Measurements from ENCODE around the gene NTM. TPM values are rescaled to one million over a fixed set of nuclear protein-coding genes. Genes with fewer than 3 reads are reported as not detected.

The NTM gene
- total and polyA plus RNA-seq, 2 donors = 3.8 to 27.8 TPM

DNA sequence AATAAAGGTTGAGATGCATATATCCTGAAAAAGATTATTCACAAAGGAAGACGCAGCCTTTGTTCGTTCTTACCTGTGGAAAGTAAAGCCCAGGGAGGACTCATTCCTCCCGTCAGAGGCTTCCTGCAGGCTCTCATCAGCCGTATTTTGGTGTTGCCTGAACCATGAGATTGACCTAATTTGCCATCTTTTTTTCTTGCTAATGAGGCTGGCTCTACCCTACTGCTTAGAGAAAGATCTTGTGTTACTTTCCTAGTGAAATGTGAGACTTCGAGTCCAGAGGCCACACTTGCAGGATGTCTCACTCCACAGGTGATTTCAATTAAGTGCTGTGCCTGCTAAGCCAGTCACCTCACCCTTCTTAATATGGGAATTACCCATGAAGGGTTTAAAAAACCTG lies 269.9 kb downstream of the NTM start:
- Histone ChIP-seq H3K27ac (ENCODE audit: low read depth) (no peak overlapping the region), H3K4me1 (ENCODE audit: insufficient read depth) (no peaks in the 10 kb centered on the region), H3K4me3 (ENCODE audit: low read depth, low read length) (no peak overlapping the region), H3K36me3 (ENCODE audit: insufficient read depth) (no peaks in the 10 kb centered on the region)
- DNase-seq (ENCODE audit: extremely low spot score) = no peak
- 41% methylated on average over 5 of the region's 5 CpGs for WGBS

- WGBS = 62% methylated on average over 15 of the region's 15 CpGs
Observed at GRCh38 chr11:131642756-131643531, 272.5 kb downstream of the NTM start.

GRCh38 chr11:131644204-131644795 lies 273.9 kb downstream of the NTM start:
- Histone ChIP-seq H3K27ac (ENCODE audit: low read depth) (no peak overlapping the region), H3K4me3 (ENCODE audit: low read depth, low read length) (no peak overlapping the region), H3K36me3 (ENCODE audit: insufficient read depth) (no peaks in the 10 kb centered on the region), H3K4me1 (ENCODE audit: insufficient read depth) (no peaks in the 10 kb centered on the region)
- 73% methylated on average over 5 of the region's 5 CpGs for WGBS
- DNase-seq (ENCODE audit: extremely low spot score) = no peak

More at GRCh38 chr11:131642756-131643531, 272.5 kb downstream of the NTM start:
- no peak for DNase-seq (ENCODE audit: extremely low spot score)
- no peaks in the 10 kb centered on the region for H3K4me1 ChIP-seq (ENCODE audit: insufficient read depth)
- H3K4me3 ChIP-seq (ENCODE audit: low read depth, low read length) = no peak overlapping the region
- no peak overlapping the region for H3K27ac ChIP-seq (ENCODE audit: low read depth)
- H3K36me3 ChIP-seq (ENCODE audit: insufficient read depth) = no peaks in the 10 kb centered on the region

DNA sequence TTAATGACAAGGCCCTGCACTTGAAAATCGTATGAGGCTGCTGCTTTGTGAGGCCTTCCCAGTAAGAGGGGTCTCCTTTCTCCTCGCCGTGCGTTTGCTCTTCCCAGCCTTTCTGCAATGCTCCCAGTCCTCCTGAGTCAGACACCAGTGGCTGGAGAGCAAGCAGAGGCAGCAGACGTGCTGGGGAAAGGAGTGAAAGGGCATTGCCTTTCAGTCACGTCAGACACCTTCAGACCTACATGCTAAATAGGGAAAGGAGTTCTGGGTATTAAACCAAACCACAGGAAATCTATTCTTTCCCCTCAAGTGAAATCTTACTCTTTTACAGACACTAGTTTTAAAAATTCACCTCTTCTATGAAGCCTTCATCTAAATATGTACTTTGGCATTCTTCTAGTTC lies 274.8 kb downstream of the NTM start:
- H3K4me1 ChIP-seq (ENCODE audit: insufficient read depth) = no peaks in the 10 kb centered on the region
- DNase-seq (ENCODE audit: extremely low spot score) = no peak
- H3K27ac ChIP-seq (ENCODE audit: low read depth) = no peak overlapping the region
- H3K36me3 ChIP-seq (ENCODE audit: insufficient read depth) = no peaks in the 10 kb centered on the region
- 46% methylated on average over 6 of the region's 6 CpGs for WGBS
- no peak overlapping the region for H3K4me3 ChIP-seq (ENCODE audit: low read depth, low read length)

DNA sequence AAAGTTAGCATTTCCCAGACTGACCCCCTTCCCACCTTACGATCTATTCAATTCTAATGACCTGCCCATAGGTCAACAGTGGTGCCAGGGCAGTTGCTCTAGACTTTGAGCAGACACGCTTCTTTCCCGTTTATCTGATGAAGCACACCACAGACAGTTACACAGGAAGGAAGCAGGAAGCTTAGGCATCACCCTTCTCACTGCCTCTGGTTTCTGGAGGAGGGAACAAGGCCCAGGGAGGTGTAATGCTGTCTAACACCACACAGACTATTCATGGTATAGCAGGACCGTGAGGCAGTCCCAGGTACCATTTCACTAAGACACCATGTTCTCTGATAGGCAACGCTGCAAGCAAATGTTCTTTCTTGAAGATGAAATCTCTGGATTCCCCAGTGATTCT lies 279.4 kb downstream of the NTM start:
- H3K4me3 ChIP-seq (ENCODE audit: low read depth, low read length) = no peak overlapping the region
- WGBS = 59% methylated on average over 5 of the region's 5 CpGs

DNA sequence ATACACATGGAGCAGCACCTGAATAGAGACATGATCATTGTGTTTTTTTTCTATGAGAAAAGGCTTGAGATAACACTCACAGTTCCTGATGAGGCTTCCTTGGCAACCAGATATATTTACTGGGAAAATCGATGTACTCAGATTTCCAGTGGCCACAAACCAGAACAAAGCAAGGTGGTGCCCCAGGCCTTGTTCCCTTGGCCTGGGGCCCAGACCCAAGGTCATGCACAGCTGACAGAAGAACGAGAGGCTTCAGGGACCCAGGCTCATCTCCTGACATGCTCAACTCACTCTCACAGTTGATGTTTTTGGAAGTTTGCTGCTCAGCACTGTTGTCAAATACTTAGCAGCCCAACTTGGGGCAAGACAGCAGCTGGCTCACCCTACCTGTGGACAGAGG lies 281.8 kb downstream of the NTM start:
- Histone ChIP-seq H3K4me3 (ENCODE audit: low read depth, low read length) (no peak overlapping the region), H3K36me3 (ENCODE audit: insufficient read depth) (no peaks in the 10 kb centered on the region), H3K27ac (ENCODE audit: low read depth) (no peak overlapping the region), H3K4me1 (ENCODE audit: insufficient read depth) (no peaks in the 10 kb centered on the region)
- WGBS = 46% methylated on average over 2 of the region's 2 CpGs
- no peak for DNase-seq (ENCODE audit: extremely low spot score)

More for the DNA sequence above, 279.4 kb downstream of the NTM start:
- DNase-seq (ENCODE audit: extremely low spot score) = no peak
- no peak overlapping the region for H3K27ac ChIP-seq (ENCODE audit: low read depth)
- no peaks in the 10 kb centered on the region for H3K36me3 ChIP-seq (ENCODE audit: insufficient read depth)
- no peaks in the 10 kb centered on the region for H3K4me1 ChIP-seq (ENCODE audit: insufficient read depth)

GRCh38 chr11:131653260-131653659 lies 282.8 kb downstream of the NTM start:
- Histone ChIP-seq H3K4me3 (ENCODE audit: low read depth, low read length) (no peak overlapping the region), H3K36me3 (ENCODE audit: insufficient read depth) (no peaks in the 10 kb centered on the region), H3K4me1 (ENCODE audit: insufficient read depth) (no peaks in the 10 kb centered on the region), H3K27ac (ENCODE audit: low read depth) (no peak overlapping the region)
- WGBS = 38% methylated on average over 5 of the region's 5 CpGs
- DNase-seq (ENCODE audit: extremely low spot score) = no peak

GRCh38 chr11:131654849-131655248 lies 284.4 kb downstream of the NTM start:
- no peak overlapping the region for H3K27ac ChIP-seq (ENCODE audit: low read depth)
- no peak overlapping the region for H3K4me3 ChIP-seq (ENCODE audit: low read depth, low read length)
- H3K36me3 ChIP-seq (ENCODE audit: insufficient read depth) = no peaks in the 10 kb centered on the region
- no peak for DNase-seq (ENCODE audit: extremely low spot score)
- no peaks in the 10 kb centered on the region for H3K4me1 ChIP-seq (ENCODE audit: insufficient read depth)
- 94% methylated on average over 10 of the region's 10 CpGs for WGBS

DNA sequence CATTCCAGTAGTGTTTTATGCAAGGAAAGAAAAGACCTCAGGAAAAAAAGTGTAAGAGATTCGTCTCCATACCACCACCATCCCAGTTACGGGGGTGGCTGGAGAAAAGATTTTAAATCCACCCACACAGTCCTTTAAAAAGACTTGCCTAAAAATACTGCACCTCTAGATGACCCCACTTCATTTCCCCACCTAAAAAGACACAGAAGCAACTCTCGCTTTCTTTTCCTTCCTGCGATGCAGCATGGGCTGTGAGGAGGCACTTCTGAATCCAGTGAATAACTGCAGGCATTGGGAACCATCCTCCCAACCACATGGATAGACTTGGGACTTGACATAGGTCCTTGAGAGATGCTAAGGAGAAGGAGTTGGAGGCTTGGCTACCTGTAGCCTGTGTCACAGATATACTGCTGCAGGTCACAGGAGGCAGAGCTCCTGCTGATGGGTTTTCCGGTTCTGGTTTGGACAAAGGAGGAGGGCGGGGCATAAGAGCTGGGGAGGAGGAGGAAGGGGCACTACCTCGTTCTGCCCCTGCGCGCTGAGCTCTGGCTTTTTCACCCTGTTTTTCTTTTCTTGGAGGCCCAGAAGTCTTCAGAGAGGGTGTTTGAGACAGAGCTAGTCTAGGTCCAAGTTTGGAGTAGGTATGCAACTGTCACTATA lies 285.9 kb downstream of the NTM start:
- DNase-seq (ENCODE audit: extremely low spot score) = no peak
- 57% methylated on average over 9 of the region's 9 CpGs for WGBS
- no peak overlapping the region for H3K27ac ChIP-seq (ENCODE audit: low read depth)
- no peak overlapping the region for H3K4me3 ChIP-seq (ENCODE audit: low read depth, low read length)
- no peaks in the 10 kb centered on the region for H3K36me3 ChIP-seq (ENCODE audit: insufficient read depth)
- H3K4me1 ChIP-seq (ENCODE audit: insufficient read depth) = no peaks in the 10 kb centered on the region

DNA sequence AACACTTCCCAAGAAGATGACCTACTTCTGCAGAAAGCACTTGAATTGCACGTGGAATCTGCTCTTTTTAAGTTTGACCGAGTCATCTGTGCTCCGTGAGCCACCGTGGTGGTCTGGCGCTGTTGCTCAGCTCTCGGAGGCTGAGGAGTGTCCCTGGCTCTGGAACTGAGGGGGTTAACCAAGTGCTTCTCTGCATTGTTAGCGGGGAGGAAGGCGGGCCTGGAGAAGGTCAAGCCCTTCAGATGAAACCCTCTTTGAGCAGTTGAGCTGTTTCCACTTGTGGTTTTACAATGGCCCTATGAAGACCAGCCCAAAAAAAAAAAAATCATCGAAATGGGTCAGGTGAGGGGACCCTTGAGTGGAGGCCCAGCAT lies 286.4 kb downstream of the NTM start:
- DNase-seq (ENCODE audit: extremely low spot score) = no peak
- H3K27ac ChIP-seq (ENCODE audit: low read depth) = no peak overlapping the region
- no peaks in the 10 kb centered on the region for H3K36me3 ChIP-seq (ENCODE audit: insufficient read depth)
- no peaks in the 10 kb centered on the region for H3K4me1 ChIP-seq (ENCODE audit: insufficient read depth)
- no peak overlapping the region for H3K4me3 ChIP-seq (ENCODE audit: low read depth, low read length)
- WGBS = 32% methylated on average over 9 of the region's 9 CpGs

- H3K4me1 ChIP-seq (ENCODE audit: insufficient read depth) = no peaks in the 10 kb centered on the region
- 82% methylated on average over 17 of the region's 17 CpGs for WGBS
- no peaks in the 10 kb centered on the region for H3K36me3 ChIP-seq (ENCODE audit: insufficient read depth)
- no peak for DNase-seq (ENCODE audit: extremely low spot score)
- no peak overlapping the region for H3K27ac ChIP-seq (ENCODE audit: low read depth)
- no peak overlapping the region for H3K4me3 ChIP-seq (ENCODE audit: low read depth, low read length)
Observed at GRCh38 chr11:131658414-131658813, 288.0 kb downstream of the NTM start.

- H3K4me1 ChIP-seq (ENCODE audit: insufficient read depth) = no peaks in the 10 kb centered on the region
- no peak for DNase-seq (ENCODE audit: extremely low spot score)
- no peak overlapping the region for H3K4me3 ChIP-seq (ENCODE audit: low read depth, low read length)
- no peak overlapping the region for H3K27ac ChIP-seq (ENCODE audit: low read depth)
- H3K36me3 ChIP-seq (ENCODE audit: insufficient read depth) = no peaks in the 10 kb centered on the region
- WGBS = 90% methylated on average over 2 of the region's 2 CpGs
Observed at GRCh38 chr11:131658952-131659351, 288.5 kb downstream of the NTM start.

DNA sequence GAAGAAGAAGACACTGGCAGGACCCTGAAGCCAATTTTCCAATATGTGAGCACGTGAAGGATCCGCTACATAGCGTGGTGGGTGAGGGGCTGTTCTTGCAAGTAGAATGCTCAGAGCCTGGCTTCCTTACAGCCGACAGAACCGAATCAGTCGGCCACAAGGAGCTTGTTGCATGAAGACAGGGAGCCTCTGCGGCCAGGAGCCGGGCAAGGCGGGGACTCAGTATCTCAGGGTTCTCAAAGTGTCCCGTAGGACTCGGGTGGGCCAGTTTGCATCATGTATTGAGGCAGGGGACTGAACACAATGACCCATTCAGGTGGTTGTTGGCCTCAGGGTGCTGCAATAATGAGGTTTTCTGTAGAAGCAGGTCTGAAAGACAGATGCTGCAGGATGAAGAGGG lies 289.5 kb downstream of the NTM start:
- no peaks in the 10 kb centered on the region for H3K4me1 ChIP-seq (ENCODE audit: insufficient read depth)
- no peak overlapping the region for H3K4me3 ChIP-seq (ENCODE audit: low read depth, low read length)
- H3K36me3 ChIP-seq (ENCODE audit: insufficient read depth) = no peaks in the 10 kb centered on the region
- DNase-seq (ENCODE audit: extremely low spot score) = no peak
- no peak overlapping the region for H3K27ac ChIP-seq (ENCODE audit: low read depth)
- 84% methylated on average over 11 of the region's 11 CpGs for WGBS

GRCh38 chr11:131661132-131661531 lies 290.7 kb downstream of the NTM start:
- Histone ChIP-seq H3K36me3 (ENCODE audit: insufficient read depth) (no peaks in the 10 kb centered on the region), H3K4me1 (ENCODE audit: insufficient read depth) (no peaks in the 10 kb centered on the region), H3K27ac (ENCODE audit: low read depth) (no peak overlapping the region), H3K4me3 (ENCODE audit: low read depth, low read length) (no peak overlapping the region)
- 88% methylated on average over 3 of the region's 3 CpGs for WGBS
- no peak for DNase-seq (ENCODE audit: extremely low spot score)
